SU-DHL-6 (cell line): ENCODE measurements around the gene RNF167.

Experiments used
- H2AFZ ChIP-seq: fragments of 200-600 bp; sonication (generic); 2 replicates; pipeline ENCODE4 v1.6.1; 2014; ENCODE audit warnings: low read depth, mild to moderate bottlenecking, moderate library complexity, mixed read lengths, antibody characterized with exemption, low read length; ENCODE audit not compliant: severe bottlenecking
- H3F3A ChIP-seq: fragments of 200-600 bp; shearing (Covaris generic); 2 replicates; pipeline ENCODE4 v1.6.0; 2016; ENCODE audit warnings: antibody characterized with exemption, mild to moderate bottlenecking; ENCODE audit not compliant: insufficient read depth
- H3K27ac ChIP-seq: fragments of 200-600 bp; sonication (generic); 2 replicates; pipeline ENCODE4 v1.5.1; 2016; ENCODE audit warnings: low read depth, mild to moderate bottlenecking, low read length, moderate library complexity, mixed read lengths
- H3K27me3 ChIP-seq: fragments of 200-600 bp; sonication (generic), shearing (Covaris generic); 2 replicates; pipeline ENCODE4 v1.6.0; 2014; ENCODE audit warnings: mild to moderate bottlenecking, low read length
- H3K36me3 ChIP-seq: fragments of 200-600 bp; sonication (generic); 2 replicates; pipeline ENCODE4 v1.6.1; 2014; ENCODE audit warnings: mild to moderate bottlenecking, low read length, mixed read lengths
- H3K4me2 ChIP-seq: fragments of 300-600, 200-600 bp; shearing (Covaris generic), sonication (generic); 2 replicates; pipeline ENCODE4 v1.6.0; 2014; ENCODE audit warnings: low read length, low read depth, mild to moderate bottlenecking; ENCODE audit not compliant: poor library complexity, severe bottlenecking
- H3K4me3 ChIP-seq: fragments of 200-600 bp; sonication (generic); 2 replicates; pipeline ENCODE4 v1.5.1; 2014; ENCODE audit warnings: antibody characterized with exemption, low read length, mild to moderate bottlenecking, mixed read lengths; ENCODE audit not compliant: insufficient read depth, poor library complexity, severe bottlenecking
- H3K79me2 ChIP-seq: fragments of 200-600 bp; sonication (generic); 2 replicates; pipeline ENCODE4 v1.6.1; 2014; ENCODE audit warnings: mild to moderate bottlenecking, low read length, moderate library complexity; ENCODE audit not compliant: insufficient read depth
- H3K9ac ChIP-seq: fragments of 200-600 bp; sonication (generic); 2 replicates; pipeline ENCODE4 v1.7.0; 2014; ENCODE audit warnings: mild to moderate bottlenecking, low read length
- H3K9me2 ChIP-seq: fragments of 200-600 bp; sonication (generic); replicated peaks from 2 replicates; pipeline ENCODE4 v1.6.1; 2014; ENCODE audit warnings: low read length; ENCODE audit not compliant: insufficient read depth
- H3K9me3 ChIP-seq: fragments of 200-600 bp; sonication (generic); 2 replicates; pipeline ENCODE4 v1.6.1; 2014; ENCODE audit warnings: low read length, mixed read lengths; ENCODE audit not compliant: insufficient read depth
- H4K20me1 ChIP-seq: fragments of 200-600 bp; sonication (generic); 2 replicates; pipeline ENCODE4 v1.6.1; 2014; ENCODE audit warnings: low read depth, mild to moderate bottlenecking, antibody characterized with exemption, low read length, moderate library complexity, mixed read lengths
- CTCF ChIP-seq: fragments of 200-600 bp; sonication (generic); IDR thresholded peaks from one replicate; pipeline ENCODE4 v1.5.1; 2017; ENCODE audit warnings: antibody characterized with exemption, mild to moderate bottlenecking, low read length, moderate library complexity; ENCODE audit not compliant: insufficient read depth, poor library complexity, severe bottlenecking
- EZH2phosphoT487 ChIP-seq: fragments of 200-600 bp; sonication (generic), shearing (Covaris generic); conservative IDR thresholded peaks from 2 replicates; pipeline ENCODE4 v1.6.1; 2018; ENCODE audit warnings: mild to moderate bottlenecking, antibody characterized with exemption, low read length, moderate library complexity, mixed read lengths

RNF167 gene

GRCh38 chr17:4967539-4968485, 27.7 kb downstream of the RNF167 start, which contains the start of gene SPAG7:
TSS of gene SPAG7 (minus strand) at chr17:4967817. CDS start at chr17:4967804, 13 bp downstream.
- Histone ChIP-seq H3K4me3 (peak within 1 kb of the TSS; percentile 70), H3K4me2 (peak within 1 kb of the TSS; percentile 92), H3K79me2 (peaks cover 8% of the 10 kb centered on the region; the same call in 1 of the 2 replicates), H3F3A (no peaks in the 10 kb centered on the region), H3K9me3 (no peaks in the 10 kb centered on the region), H3K36me3 (no peaks in the 10 kb centered on the region), H4K20me1 (no peaks in the 10 kb centered on the region), H3K27ac (peak within 1 kb of the TSS; percentile 73), H3K27me3 (no peaks in the 10 kb centered on the region), H3K9ac (peak within 1 kb of the TSS; percentile 81), H2AFZ (peak within 1 kb of the TSS; percentile 68), H3K9me2 (no peaks in the 10 kb centered on the region)
- TF ChIP-seq EZH2phosphoT487 = no peak
- TF ChIP-seq CTCF = no peak

GRCh38 chr17:4968486-4969046, 28.5 kb downstream of the RNF167 start:
- Histone ChIP-seq H3K36me3 (no peaks in the 10 kb centered on the region), H3K4me3 (peak overlapping the region; percentile 63), H3F3A (no peaks in the 10 kb centered on the region), H3K9me2 (no peaks in the 10 kb centered on the region), H3K9ac (peak overlapping the region; percentile 81), H4K20me1 (no peaks in the 10 kb centered on the region), H3K4me2 (peak overlapping the region; percentile 92), H3K9me3 (no peaks in the 10 kb centered on the region), H2AFZ (peak overlapping the region; percentile 68), H3K79me2 (peaks cover 8% of the 10 kb centered on the region; the same call in 1 of the 2 replicates), H3K27me3 (no peaks in the 10 kb centered on the region), H3K27ac (peak overlapping the region; percentile 60)
- TF ChIP-seq CTCF = no peak
- no peak for TF ChIP-seq EZH2phosphoT487

- TF ChIP-seq CTCF (no peak), EZH2phosphoT487 (no peak)
- H3K9me2 ChIP-seq = no peaks in the 10 kb centered on the region
- H3K36me3 ChIP-seq = no peaks in the 10 kb centered on the region
- H3K4me2 ChIP-seq = peak overlapping the region; percentile 92
- H3K9me3 ChIP-seq = no peaks in the 10 kb centered on the region
- H3K27ac ChIP-seq = no peak overlapping the region
- no peak overlapping the region for H3K4me3 ChIP-seq
- H3K79me2 ChIP-seq = peaks cover 8% of the 10 kb centered on the region; the same call in 1 of the 2 replicates
- H3K27me3 ChIP-seq = no peaks in the 10 kb centered on the region
- H2AFZ ChIP-seq = no peak overlapping the region
- H3K9ac ChIP-seq = no peak overlapping the region
- no peaks in the 10 kb centered on the region for H4K20me1 ChIP-seq
- no peaks in the 10 kb centered on the region for H3F3A ChIP-seq
Observed at GRCh38 chr17:4969047-4969550, 29.0 kb downstream of the RNF167 start.
